Fibroblast of pulmonary artery (primary cell): ENCODE results near the gene TOMM7.

Experiments
- DNase-seq: peaks from one replicate; pipeline ENCODE4 v3.0.0-alpha.2; 2010; ENCODE audit warnings: low read depth
- H3K4me3 ChIP-seq: replicated peaks from 2 replicates; pipeline ENCODE4 v1.5.1; 2011; ENCODE audit warnings: low read depth, mild to moderate bottlenecking, control low read depth, low read length, moderate library complexity
- TF ChIP-seq, protein P1 (sequence below): IDR thresholded peaks from 2 replicates; pipeline ENCODE4 v1.5.1; 2011; ENCODE audit warnings: mild to moderate bottlenecking, control low read depth, low read length, inconsistent platforms; ENCODE audit errors: missing control alignments

Gene TOMM7

DNA sequence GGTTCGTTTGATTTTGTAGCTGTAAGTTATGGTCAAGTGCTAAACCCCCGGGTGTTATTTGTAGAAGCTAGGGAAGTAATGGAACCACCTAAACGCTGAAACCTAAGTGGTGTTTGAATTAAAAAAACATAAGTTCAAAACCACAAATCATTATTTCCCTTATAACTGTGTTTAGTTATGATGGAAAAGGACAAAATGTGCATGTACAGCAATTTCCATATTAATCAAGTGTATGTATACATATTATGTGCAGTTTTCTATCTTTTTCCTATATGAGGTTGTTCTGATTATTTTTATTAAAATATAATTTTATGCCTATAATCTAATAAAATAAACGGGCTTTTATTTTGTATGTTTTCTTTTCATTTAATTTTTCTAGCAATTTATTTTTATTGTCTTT is 49.8 kb downstream of the TOMM7 start:
- TF ChIP-seq, protein P1, sequence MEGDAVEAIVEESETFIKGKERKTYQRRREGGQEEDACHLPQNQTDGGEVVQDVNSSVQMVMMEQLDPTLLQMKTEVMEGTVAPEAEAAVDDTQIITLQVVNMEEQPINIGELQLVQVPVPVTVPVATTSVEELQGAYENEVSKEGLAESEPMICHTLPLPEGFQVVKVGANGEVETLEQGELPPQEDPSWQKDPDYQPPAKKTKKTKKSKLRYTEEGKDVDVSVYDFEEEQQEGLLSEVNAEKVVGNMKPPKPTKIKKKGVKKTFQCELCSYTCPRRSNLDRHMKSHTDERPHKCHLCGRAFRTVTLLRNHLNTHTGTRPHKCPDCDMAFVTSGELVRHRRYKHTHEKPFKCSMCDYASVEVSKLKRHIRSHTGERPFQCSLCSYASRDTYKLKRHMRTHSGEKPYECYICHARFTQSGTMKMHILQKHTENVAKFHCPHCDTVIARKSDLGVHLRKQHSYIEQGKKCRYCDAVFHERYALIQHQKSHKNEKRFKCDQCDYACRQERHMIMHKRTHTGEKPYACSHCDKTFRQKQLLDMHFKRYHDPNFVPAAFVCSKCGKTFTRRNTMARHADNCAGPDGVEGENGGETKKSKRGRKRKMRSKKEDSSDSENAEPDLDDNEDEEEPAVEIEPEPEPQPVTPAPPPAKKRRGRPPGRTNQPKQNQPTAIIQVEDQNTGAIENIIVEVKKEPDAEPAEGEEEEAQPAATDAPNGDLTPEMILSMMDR = no peak
- H3K4me3 ChIP-seq = no peak overlapping the region
- no peak for DNase-seq

DNA sequence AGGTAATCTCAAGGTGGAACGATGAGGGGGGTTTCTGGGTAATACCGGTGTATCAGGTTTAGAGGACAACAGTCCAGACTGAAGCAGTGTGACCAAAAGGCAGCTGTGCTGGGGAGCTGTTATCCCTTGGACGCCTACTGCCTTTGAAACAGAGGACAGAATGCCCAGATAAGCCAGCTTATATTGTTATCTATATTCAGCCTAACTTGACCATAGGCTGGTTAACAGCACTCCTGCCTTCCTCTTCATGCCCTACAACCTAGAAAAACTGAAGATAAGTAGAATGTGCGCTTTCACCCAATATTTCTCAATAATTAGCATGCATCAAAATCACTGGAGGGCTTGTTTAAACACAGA is 50.8 kb downstream of the TOMM7 start:
- no peak for DNase-seq
- H3K4me3 ChIP-seq = no peak overlapping the region
- TF ChIP-seq, protein P1 = no peak

DNA sequence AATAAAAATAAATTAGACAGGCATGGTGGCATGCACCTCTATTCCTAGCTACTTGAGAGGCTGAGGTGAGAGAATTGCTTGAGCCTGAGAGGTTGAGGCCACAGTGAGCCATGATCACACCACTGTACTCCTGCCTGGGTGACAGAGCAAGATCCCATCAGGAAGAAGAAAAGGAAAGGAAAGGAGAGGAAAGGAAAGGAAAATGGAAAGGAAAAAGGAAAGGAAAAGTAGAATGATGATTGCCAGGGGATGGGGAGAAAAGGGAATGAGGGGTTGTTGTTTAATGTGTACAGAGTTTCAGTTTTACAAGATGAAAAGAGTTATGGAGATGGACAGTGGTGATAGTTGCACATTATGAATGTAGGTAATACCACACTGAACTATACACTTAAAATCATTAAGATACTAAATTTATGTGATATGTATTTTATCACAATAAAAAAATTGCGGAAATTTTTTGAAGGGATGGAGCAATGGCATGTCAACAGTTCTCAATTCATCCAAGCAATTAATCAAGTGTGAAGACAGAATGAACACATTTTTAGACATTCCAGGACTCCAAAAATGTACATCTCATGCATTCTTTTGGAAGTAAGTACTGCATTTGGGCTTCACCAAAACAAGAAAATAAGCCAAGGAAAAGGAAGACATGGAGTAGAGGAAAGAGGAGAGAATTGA is 51.3 kb downstream of the TOMM7 start:
- TF ChIP-seq, protein P1 = no peak
- no peak for DNase-seq
- no peak overlapping the region for H3K4me3 ChIP-seq

DNA sequence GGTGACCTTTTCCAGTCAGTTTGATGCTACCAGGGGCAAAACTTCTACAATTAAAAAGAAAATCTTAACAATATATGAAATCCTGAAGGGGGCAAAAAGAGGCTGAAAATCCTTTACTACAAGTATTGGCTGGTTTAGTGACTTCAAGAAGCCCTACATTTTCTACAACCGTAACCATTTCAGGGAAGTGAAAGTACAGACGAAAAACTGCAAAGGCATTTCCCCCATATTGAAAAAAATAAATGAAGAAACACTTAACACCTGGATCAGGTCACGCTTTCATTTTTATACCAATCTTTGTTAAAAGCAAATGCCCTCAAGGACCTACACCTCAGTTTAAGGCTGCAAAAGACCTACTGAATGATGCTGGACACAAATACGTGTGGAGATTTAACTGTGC is 57.0 kb downstream of the TOMM7 start:
- no peak for DNase-seq
- H3K4me3 ChIP-seq = no peak overlapping the region
- TF ChIP-seq, protein P1 = no peak
